T-helper 1 cell treated with Interleukin-12 subunit alpha and Interleukin-12 subunit beta and Interleukin-4 antibody, amounts not matched to agents 30 μg/mL and 1 μg/mL, for 36 hours (primary cell): ENCODE data around the gene PPP1R9A.

Experiments used
- H3K27ac Mint-ChIP-seq: one replicate; pipeline ENCODE4 v1.8.0; 2021; ENCODE audit warnings: mild to moderate bottlenecking, mixed read lengths
- H3K27me3 Mint-ChIP-seq: one replicate; pipeline ENCODE4 v1.8.0; 2021; ENCODE audit warnings: low read depth, mixed read lengths
- H3K36me3 Mint-ChIP-seq: one replicate; pipeline ENCODE4 v1.8.0; 2021; ENCODE audit warnings: low read depth, mixed read lengths
- H3K4me1 Mint-ChIP-seq: one replicate; pipeline ENCODE4 v1.8.0; 2021; ENCODE audit warnings: low read depth, mixed read lengths
- H3K4me3 Mint-ChIP-seq: one replicate; pipeline ENCODE4 v1.8.0; 2021; ENCODE audit warnings: mild to moderate bottlenecking, moderate library complexity, mixed read lengths
- H3K9me3 Mint-ChIP-seq: one replicate; pipeline ENCODE4 v1.8.0; 2021; ENCODE audit warnings: mixed read lengths

Gene PPP1R9A

GRCh38 chr7:95334447-95334846 is 427.1 kb downstream of the PPP1R9A start:
- Mint-ChIP-seq H3K9me3 (no peaks in the 10 kb centered on the region), H3K4me1 (peaks cover 9% of the 10 kb centered on the region), H3K27me3 (peaks cover 5% of the 10 kb centered on the region), H3K27ac (no peak overlapping the region), H3K36me3 (no peaks in the 10 kb centered on the region), H3K4me3 (no peak overlapping the region)

GRCh38 chr7:95335093-95335492 is 427.7 kb downstream of the PPP1R9A start:
- no peak overlapping the region for H3K4me3 Mint-ChIP-seq
- peaks cover 9% of the 10 kb centered on the region for H3K4me1 Mint-ChIP-seq
- H3K27me3 Mint-ChIP-seq, result peaks cover 5% of the 10 kb centered on the region
- no peaks in the 10 kb centered on the region for H3K9me3 Mint-ChIP-seq
- no peaks in the 10 kb centered on the region for H3K36me3 Mint-ChIP-seq
- no peak overlapping the region for H3K27ac Mint-ChIP-seq

- Mint-ChIP-seq H3K9me3 (no peaks in the 10 kb centered on the region), H3K27ac (no peak overlapping the region), H3K4me3 (no peak overlapping the region), H3K4me1 (no peaks in the 10 kb centered on the region), H3K27me3 (peaks cover 5% of the 10 kb centered on the region), H3K36me3 (no peaks in the 10 kb centered on the region)
Observed at GRCh38 chr7:95338832-95339231, 431.4 kb downstream of the PPP1R9A start.

- no peak overlapping the region for H3K4me3 Mint-ChIP-seq
- peaks cover 5% of the 10 kb centered on the region for H3K27me3 Mint-ChIP-seq
- H3K4me1 Mint-ChIP-seq, result no peaks in the 10 kb centered on the region
- no peak overlapping the region for H3K27ac Mint-ChIP-seq
- H3K36me3 Mint-ChIP-seq, result no peaks in the 10 kb centered on the region
- no peaks in the 10 kb centered on the region for H3K9me3 Mint-ChIP-seq
Observed at GRCh38 chr7:95340491-95340890, 433.1 kb downstream of the PPP1R9A start.

GRCh38 chr7:95342029-95342428 is 434.6 kb downstream of the PPP1R9A start:
- Mint-ChIP-seq H3K27ac (no peak overlapping the region), H3K27me3 (peaks cover 5% of the 10 kb centered on the region), H3K9me3 (no peaks in the 10 kb centered on the region), H3K4me1 (no peaks in the 10 kb centered on the region), H3K4me3 (no peak overlapping the region), H3K36me3 (no peaks in the 10 kb centered on the region)

- no peak overlapping the region for H3K4me3 Mint-ChIP-seq
- peaks cover under 1% of the 10 kb centered on the region for H3K27me3 Mint-ChIP-seq
- H3K4me1 Mint-ChIP-seq, result no peaks in the 10 kb centered on the region
- no peaks in the 10 kb centered on the region for H3K36me3 Mint-ChIP-seq
- no peaks in the 10 kb centered on the region for H3K9me3 Mint-ChIP-seq
- no peak overlapping the region for H3K27ac Mint-ChIP-seq
Observed at GRCh38 chr7:95342642-95343307, 435.4 kb downstream of the PPP1R9A start.
